Measurements from ENCODE around the gene EML6.
"Not testable (repeated sequence)": the region's sequence is repeated elsewhere in the genome, so short reads cannot be mapped to it uniquely, and the experiment has no call there.

EML6 gene

GRCh38 chr2:54966837-54967236 is 243.4 kb downstream of the EML6 start:
- no peak for DNase-seq (ENCODE audit: low spot score)

GRCh38 chr2:54967269-54967668 is 243.8 kb downstream of the EML6 start:
- DNase-seq (ENCODE audit: low spot score), result no peak

GRCh38 chr2:54967759-54968365 is 244.4 kb downstream of the EML6 start:
- DNase-seq (ENCODE audit: low spot score), result no peak

- DNase-seq (ENCODE audit: low spot score), result no peak
These were observed 245.2 kb downstream of the EML6 start for GRCh38 chr2:54968561-54969218.

GRCh38 chr2:54969295-54969939 is 246.0 kb downstream of the EML6 start:
- DNase-seq (ENCODE audit: low spot score), result no peak

GRCh38 chr2:54969940-54970338 is 246.5 kb downstream of the EML6 start:
- no peak for DNase-seq (ENCODE audit: low spot score)

GRCh38 chr2:54975175-54975574 is 251.7 kb downstream of the EML6 start:
- no peak for DNase-seq (ENCODE audit: low spot score)

GRCh38 chr2:54975598-54976492 is 252.4 kb downstream of the EML6 start:
- DNase-seq (ENCODE audit: low spot score), result no peak

GRCh38 chr2:54977149-54977548 is 253.7 kb downstream of the EML6 start:
- DNase-seq (ENCODE audit: low spot score), result no peak

- DNase-seq (ENCODE audit: low spot score), result no peak
These were observed 256.0 kb downstream of the EML6 start for GRCh38 chr2:54979321-54980044.

- no peak for DNase-seq (ENCODE audit: low spot score)
These were observed 257.9 kb downstream of the EML6 start for GRCh38 chr2:54981385-54981784.

GRCh38 chr2:54983345-54984220 is 260.1 kb downstream of the EML6 start:
- no peak for DNase-seq (ENCODE audit: low spot score)

GRCh38 chr2:54984476-54984875 is 261.0 kb downstream of the EML6 start:
- DNase-seq (ENCODE audit: low spot score), result no peak

GRCh38 chr2:54986264-54986663 is 262.8 kb downstream of the EML6 start:
- DNase-seq (ENCODE audit: low spot score), result no peak

- no peak for DNase-seq (ENCODE audit: low spot score)
These were observed 265.1 kb downstream of the EML6 start for GRCh38 chr2:54988612-54989011.

GRCh38 chr2:54990694-54991093 is 267.2 kb downstream of the EML6 start:
- not testable (repeated sequence) for DNase-seq (ENCODE audit: low spot score)

- no peak for DNase-seq (ENCODE audit: low spot score)
These were observed 272.1 kb downstream of the EML6 start for GRCh38 chr2:54995553-54995952.

GRCh38 chr2:54997826-54998225 is 274.4 kb downstream of the EML6 start:
- no peak for DNase-seq (ENCODE audit: low spot score)

- no peak for DNase-seq (ENCODE audit: low spot score)
These were observed 275.7 kb downstream of the EML6 start for GRCh38 chr2:54999182-54999581.

GRCh38 chr2:55000341-55000740 is 276.9 kb downstream of the EML6 start:
- DNase-seq (ENCODE audit: low spot score), result no peak

- no peak for DNase-seq (ENCODE audit: low spot score)
These were observed 278.3 kb downstream of the EML6 start for GRCh38 chr2:55001716-55002115.

Data from ecto neural progenitor cell (in vitro differentiated cells).